HG03558 (cell line): ENCODE data around the gene RETREG2.

Experiments
- ATAC-seq: cut with Tn5 transposase; IDR thresholded peaks from one replicate; pipeline ENCODE4 v1.9.1; 2021; ENCODE audit warnings: moderate number of reproducible peaks; ENCODE audit not compliant: unreplicated experiment; ENCODE audit errors: extremely low read depth

Gene RETREG2

GRCh38 chr2:219213026-219213415 is 34.9 kb downstream of the RETREG2 start:
- no peak for ATAC-seq

GRCh38 chr2:219213486-219214071 is 35.5 kb downstream of the RETREG2 start:
- ATAC-seq: no peak

GRCh38 chr2:219214141-219214540 is 36.1 kb downstream of the RETREG2 start:
- ATAC-seq: no peak

DNA sequence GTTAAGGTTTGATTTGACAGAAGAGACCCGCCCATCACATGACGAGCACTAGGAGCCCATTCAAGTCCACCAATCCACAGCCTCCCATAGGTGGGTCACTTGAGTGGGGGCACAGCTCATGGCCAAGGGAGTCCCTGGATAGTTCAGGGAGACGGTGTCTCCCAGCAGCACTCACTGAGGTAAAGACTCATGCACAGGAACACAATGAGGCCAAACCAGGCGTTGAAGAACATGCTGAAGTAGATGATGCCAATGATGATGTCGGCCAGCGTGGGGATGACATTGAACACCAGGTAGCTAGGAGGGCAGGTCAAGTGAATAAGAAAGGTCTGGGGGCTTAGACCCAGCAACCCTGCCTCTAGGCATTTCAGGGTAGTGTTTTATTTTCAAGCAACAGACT is 36.7 kb downstream of the RETREG2 start:
- no peak for ATAC-seq

DNA sequence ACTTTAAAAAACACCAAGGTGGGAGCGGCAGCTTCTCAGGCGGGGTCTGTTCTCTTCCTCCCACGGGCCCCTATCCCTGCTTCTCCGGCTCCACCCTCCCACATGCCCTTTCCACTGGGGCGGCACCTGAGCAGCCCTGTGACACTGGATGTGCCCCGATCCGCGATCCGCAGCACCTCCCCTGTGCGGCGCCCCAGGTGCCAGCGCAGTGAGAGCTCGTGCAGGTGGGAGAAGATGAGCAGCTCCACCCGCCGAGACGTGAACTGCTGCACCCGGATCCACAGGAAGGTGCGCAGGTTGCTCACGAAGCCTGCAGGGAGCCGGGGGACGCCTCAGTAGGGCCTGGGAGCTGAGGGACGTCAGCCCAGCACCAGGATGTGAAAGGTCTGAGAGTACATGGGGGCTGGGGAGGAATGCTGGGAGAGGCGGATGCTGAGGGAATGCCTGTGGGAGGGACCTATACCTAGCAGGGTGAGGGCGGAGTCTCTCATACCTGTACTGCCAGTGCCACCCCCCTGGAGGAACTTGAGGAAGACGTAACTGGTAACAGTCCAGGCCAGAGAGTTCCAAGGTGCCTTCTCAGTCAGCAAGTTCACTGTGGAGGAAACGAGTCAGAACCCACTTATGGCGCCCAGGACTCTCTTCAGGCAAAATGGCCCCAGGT is 37.9 kb downstream of the RETREG2 start:
- no peak for ATAC-seq

- ATAC-seq: no peak
Measured at GRCh38 chr2:219216535-219216915, 38.5 kb downstream of the RETREG2 start.

GRCh38 chr2:219218217-219218731 is 40.2 kb downstream of the RETREG2 start:
- ATAC-seq: no peak

DNA sequence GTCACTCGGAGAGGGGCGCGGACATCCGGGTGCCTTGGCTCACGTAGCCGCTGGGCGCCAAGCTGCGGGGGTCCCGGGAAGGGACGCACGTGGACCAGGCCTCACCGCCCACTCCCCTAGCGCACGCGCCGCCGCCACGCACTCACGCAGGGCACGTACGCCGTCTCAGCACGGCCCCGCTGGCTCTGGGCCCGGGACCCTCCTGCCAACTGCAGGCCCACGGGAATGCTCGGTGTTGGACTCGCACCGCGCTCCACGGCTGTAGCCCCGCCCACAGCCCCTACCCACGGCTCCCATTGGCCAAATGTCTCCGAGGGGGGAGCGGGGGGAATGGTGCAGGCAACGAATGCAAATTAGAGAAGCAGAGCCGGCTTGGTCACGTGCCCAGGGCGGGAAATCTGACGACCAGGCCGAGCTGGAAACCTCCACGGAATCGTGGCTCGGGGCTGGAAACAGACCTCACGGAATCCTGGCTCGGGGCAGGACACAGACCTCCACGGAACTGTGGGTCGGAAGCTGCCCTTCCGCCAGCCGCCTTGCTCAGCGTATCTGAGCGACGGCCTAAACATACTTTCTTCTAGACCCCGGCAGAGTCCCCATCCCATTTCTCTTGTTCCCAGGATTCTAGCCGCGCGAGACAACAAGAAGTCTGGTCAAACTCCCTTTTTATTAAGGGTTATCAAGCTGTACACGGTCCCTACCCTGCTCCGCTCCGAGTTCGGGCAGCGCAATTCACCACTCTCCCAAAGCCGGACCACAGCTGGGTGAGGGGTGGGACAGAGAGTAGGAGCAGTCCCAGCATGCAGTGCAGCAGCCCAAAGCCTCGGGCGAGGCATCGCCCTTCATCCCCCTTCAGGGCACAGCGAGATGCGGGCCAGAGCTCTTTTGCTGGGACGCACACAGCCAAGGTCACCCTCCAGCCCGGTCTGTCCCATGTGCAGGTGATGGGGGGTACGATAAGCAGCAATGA is 40.9 kb downstream of the RETREG2 start, which contains the start of gene ABCB6:
ABCB6 (minus strand) TSS at position 227 of the 970 bp plus-strand sequence. CDS start 285 bp downstream, outside the sequence.
- no peak for ATAC-seq

DNA sequence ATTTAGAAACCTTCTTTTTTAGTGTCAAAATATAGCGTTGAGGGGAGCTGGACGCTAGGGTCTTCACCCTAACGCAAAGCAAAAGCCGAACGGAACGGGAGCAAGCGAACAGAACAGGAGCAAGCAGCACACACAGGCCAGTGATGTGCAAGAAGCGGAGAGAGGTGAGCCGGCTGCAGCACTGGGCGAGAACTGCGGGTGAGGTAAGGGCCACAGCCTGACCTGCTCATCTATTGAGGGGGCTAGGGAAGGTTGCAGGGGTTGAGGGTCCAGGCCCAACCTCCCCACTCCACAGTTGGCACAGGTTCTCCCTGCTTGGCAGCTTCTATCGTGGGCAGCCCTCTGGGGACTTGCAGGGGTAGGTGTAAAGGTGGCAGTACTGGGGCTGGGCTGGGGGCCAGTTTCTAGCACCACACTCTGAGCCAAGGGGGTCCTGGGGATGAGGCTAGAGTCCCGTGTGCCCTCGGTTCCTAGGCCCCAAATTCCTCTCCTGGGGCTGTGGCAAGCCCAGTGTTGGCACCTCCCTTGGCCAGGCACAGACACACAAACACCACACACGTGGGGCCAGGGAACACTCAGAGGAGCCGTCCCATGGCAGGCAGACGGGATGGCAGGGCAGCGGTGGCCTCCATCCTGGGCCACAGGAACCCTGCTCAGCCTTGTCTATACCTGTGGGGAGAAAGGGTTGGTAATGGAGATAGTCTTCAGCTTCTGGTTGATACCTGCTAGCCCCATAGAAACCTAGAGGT is 41.9 kb downstream of the RETREG2 start:
- no peak for ATAC-seq

DNA sequence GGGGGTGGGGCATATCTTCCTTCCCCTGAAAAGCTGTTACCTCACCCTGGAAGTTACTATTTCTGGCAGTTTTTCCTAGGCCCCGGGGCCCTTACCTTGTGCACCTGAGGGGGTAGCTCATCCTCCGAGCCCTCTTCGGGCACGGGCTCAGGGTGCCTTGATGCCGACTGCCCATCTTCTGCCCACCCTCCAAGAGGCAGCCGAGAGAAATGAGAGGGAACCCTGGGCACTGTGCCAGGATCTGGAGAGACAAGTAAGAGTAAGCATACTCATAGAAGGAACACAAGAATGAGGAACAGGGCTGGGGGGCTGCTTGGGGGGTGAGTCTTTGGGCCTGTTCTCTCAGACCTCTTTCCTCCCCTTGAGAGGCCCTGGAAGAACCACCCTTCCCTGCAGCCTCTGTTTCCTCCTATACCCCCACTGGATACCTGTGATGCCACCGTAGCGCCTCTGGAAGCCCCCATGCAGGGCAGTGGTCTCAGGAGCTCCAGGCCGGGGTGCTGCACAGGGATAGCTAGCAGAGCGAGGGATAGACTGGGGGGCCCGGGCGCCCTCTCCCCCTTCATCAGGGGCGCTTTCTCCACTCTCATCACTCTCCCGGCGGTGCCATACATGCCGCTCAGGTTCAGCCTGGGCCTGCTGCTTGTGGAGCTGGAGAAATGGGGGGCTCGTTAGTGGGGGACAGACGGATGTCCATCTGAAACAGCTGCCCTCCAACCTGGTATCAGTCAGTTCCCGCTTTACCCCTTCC is 42.8 kb downstream of the RETREG2 start:
- no peak for ATAC-seq

GRCh38 chr2:219221957-219222518 is 44.0 kb downstream of the RETREG2 start:
- ATAC-seq: no peak

DNA sequence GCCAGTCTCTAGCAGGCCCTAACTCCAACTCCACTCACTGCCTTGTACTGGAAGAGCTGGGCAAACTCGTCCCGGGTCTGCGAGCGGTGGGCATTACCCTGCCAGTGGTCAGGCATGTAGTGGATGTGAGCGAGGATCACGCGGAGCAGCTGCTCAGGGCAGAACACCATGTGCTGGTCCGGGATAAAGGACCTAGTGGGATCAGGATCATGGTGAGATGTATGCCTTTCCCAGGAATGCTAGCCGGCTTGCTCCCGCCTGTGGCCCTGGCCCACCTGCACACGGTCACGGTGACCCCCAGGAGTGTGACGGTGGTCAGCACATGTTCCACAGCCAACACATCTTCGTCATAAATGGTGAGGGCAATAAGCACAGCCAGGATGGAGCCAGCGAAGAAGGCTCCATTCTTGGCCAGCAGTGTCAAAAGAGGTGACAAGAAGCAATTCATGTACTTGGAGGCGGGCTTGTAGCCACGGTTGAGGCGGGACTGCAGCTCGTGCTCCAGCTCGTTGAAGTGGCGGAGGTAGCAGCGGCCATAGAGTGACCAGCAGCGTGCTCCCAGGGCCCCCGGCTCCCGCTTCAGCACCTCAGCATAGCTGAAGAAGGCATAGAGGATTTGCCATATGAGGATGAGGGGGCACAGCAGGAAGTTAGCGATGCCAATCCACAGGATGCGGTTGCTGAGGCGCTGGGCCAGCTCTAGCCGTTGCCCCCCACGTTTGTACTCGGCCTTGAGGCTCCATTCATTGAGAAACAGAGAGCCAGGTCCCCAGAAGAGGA is 45.9 kb downstream of the RETREG2 start:
- no peak for ATAC-seq

DNA sequence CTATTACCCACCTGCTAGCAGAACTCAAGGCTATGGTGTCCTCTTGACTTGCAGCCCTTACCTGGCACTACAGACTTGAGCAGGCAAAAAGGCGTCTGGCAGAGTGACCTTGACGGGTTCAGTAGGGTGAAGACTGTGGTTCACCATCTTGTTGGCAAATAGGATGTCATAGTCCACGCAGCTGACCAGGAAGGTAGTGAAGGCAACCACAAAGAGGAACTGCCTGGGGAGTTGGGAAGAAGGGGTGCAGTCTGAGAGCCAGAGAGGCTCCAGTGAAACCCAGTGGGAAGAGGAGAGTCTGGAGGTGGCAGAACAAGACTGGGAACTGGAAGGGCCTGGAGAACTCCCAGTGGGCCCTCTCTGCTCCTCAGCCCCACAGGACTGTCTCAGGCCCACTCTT is 47.3 kb downstream of the RETREG2 start:
- ATAC-seq: no peak

- ATAC-seq: no peak
Measured at GRCh38 chr2:219228041-219228910, 50.2 kb downstream of the RETREG2 start.

GRCh38 chr2:219228911-219229304 is 50.8 kb downstream of the RETREG2 start:
- no peak for ATAC-seq

- ATAC-seq: peak; percentile 85
Measured at GRCh38 chr2:219229305-219230058, 51.4 kb downstream of the RETREG2 start, which contains the start of the genes ANKZF1 and ATG9A. TSS of gene ANKZF1 (plus strand) at chr2:219229806. CDS start at chr2:219230258, 452 bp downstream. TSS of gene ATG9A (minus strand) at chr2:219229636. CDS start at chr2:219228024, 1,612 bp downstream.
